H1 (cell line): ENCODE results near the gene PREX1.

Experiments
- CREB1 ChIP-seq: IDR thresholded peaks from 2 replicates; pipeline ENCODE4 v1.6.1; 2012; ENCODE audit warnings: inconsistent platforms
- EZH2 ChIP-seq: fragments of 200-600 bp; sonication (generic); IDR thresholded peaks from 2 replicates; pipeline ENCODE4 v1.7.1; 2012; ENCODE audit warnings: low read depth, mild to moderate bottlenecking, moderate library complexity, low read length, inconsistent platforms; ENCODE audit not compliant: severe bottlenecking
- JUN ChIP-seq: IDR thresholded peaks from 2 replicates; pipeline ENCODE4 v1.6.1; 2011; ENCODE audit warnings: low read depth, mild to moderate bottlenecking, improper control_type of control experiment, low read length
- JUND ChIP-seq: IDR thresholded peaks from 2 replicates; pipeline ENCODE4 v1.6.1; 2011; ENCODE audit warnings: mild to moderate bottlenecking, improper control_type of control experiment, low read length
- NANOG ChIP-seq: IDR thresholded peaks from 2 replicates; pipeline ENCODE4 v1.6.1; 2011; ENCODE audit warnings: low read length, low read depth, mild to moderate bottlenecking, inconsistent platforms; ENCODE audit not compliant: insufficient read depth, poor library complexity, severe bottlenecking
- POLR2A ChIP-seq, 2 experiments: IDR thresholded peaks; 1 replicate in 1 of 2; 2 replicates in 1 of 2; pipeline ENCODE4 v1.6.1; 2011; ENCODE audit warnings: low read depth in 2 of 2, low read length in 2 of 2, mild to moderate bottlenecking in 2 of 2; ENCODE audit errors: control extremely low read depth in 1 of 2
- POLR2AphosphoS5 ChIP-seq: IDR thresholded peaks from 2 replicates; pipeline ENCODE4 v1.6.1; 2011; ENCODE audit warnings: low read depth, low read length
- SIN3A ChIP-seq, 2 experiments: IDR thresholded peaks in 1 of 2; conservative IDR thresholded peaks in 1 of 2; 2 replicates each; pipeline ENCODE4 v1.6.1; 2011 to 2012; ENCODE audit warnings: low read length in 2 of 2, improper control_type of control experiment in 1 of 2, low read depth in 1 of 2, mild to moderate bottlenecking in 1 of 2
- SP1 ChIP-seq: IDR thresholded peaks from 2 replicates; pipeline ENCODE4 v1.6.1; 2011; ENCODE audit warnings: low read depth, low read length
- TBP ChIP-seq: IDR thresholded peaks from 2 replicates; pipeline ENCODE4 v1.6.1; 2011; ENCODE audit warnings: low read depth, low read length, improper control_type of control experiment
- TF ChIP-seq, protein P1 (sequence below), 3 experiments: IDR thresholded peaks; 1 replicate in 2 of 3; 2 replicates in 1 of 3; pipeline versions ENCODE4 v1.5.1 to v1.6.1; 2011; ENCODE audit warnings: low read length in 3 of 3, mild to moderate bottlenecking in 3 of 3, inconsistent platforms in 2 of 3, low read depth in 1 of 3, moderate library complexity in 1 of 3; ENCODE audit not compliant: insufficient read depth in 1 of 3; ENCODE audit errors: control extremely low read depth in 1 of 3
- TF ChIP-seq, protein P2 (sequence below): IDR thresholded peaks from 2 replicates; pipeline ENCODE4 v1.6.1; 2012; ENCODE audit warnings: inconsistent platforms

DNA sequence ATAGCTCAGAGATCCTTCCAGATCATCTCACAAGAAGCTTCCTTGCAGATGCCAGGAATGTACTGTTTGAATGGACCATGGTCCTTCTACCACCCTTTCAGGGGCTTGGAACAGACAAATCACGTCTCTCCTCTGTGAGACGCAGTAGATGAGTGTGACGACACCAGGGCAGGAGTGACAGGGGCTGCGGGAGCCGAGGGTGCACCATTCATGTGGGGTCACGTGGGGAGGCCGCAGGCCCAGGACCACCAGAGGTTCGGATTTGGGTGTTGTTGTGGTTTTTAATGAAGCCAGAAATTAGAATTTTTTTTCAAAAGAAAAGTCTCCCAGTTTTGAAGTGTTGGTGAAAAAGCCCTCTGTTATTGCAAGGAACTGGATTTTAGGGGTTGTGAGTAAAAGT is 79.2 kb downstream of the PREX1 start:
- TF ChIP-seq SIN3A (conservative IDR thresholded peaks at IDR 0.05 in 1 of 2, IDR thresholded peaks at IDR 0.05 in 1 of 2; ENCODE audit: low read depth in 1 of 2, low read length in 2 of 2) (no peak), NANOG (no peak), POLR2AphosphoS5 (no peak), CREB1 (no peak), EZH2 (no peak), TBP (no peak), POLR2A (IDR thresholded peaks at IDR 0.05; ENCODE audit: control extremely low read depth in 1 of 2, low read depth in 2 of 2, low read length in 2 of 2) (no peak), JUND (no peak), SP1 (no peak), JUN (no peak)
- TF ChIP-seq, protein P1, sequence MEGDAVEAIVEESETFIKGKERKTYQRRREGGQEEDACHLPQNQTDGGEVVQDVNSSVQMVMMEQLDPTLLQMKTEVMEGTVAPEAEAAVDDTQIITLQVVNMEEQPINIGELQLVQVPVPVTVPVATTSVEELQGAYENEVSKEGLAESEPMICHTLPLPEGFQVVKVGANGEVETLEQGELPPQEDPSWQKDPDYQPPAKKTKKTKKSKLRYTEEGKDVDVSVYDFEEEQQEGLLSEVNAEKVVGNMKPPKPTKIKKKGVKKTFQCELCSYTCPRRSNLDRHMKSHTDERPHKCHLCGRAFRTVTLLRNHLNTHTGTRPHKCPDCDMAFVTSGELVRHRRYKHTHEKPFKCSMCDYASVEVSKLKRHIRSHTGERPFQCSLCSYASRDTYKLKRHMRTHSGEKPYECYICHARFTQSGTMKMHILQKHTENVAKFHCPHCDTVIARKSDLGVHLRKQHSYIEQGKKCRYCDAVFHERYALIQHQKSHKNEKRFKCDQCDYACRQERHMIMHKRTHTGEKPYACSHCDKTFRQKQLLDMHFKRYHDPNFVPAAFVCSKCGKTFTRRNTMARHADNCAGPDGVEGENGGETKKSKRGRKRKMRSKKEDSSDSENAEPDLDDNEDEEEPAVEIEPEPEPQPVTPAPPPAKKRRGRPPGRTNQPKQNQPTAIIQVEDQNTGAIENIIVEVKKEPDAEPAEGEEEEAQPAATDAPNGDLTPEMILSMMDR (IDR thresholded peaks at IDR 0.05; ENCODE audit: control extremely low read depth in 1 of 3, insufficient read depth in 1 of 3, low read depth in 1 of 3, low read length in 3 of 3), result no peak
- TF ChIP-seq, protein P2, sequence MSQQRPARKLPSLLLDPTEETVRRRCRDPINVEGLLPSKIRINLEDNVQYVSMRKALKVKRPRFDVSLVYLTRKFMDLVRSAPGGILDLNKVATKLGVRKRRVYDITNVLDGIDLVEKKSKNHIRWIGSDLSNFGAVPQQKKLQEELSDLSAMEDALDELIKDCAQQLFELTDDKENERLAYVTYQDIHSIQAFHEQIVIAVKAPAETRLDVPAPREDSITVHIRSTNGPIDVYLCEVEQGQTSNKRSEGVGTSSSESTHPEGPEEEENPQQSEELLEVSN, result no peak
